ENCODE data around the gene TTC9B.
"Not testable (repeated sequence)": the region's sequence is repeated elsewhere in the genome, so short reads cannot be mapped to it uniquely, and the experiment has no call there.

Gene TTC9B

DNA sequence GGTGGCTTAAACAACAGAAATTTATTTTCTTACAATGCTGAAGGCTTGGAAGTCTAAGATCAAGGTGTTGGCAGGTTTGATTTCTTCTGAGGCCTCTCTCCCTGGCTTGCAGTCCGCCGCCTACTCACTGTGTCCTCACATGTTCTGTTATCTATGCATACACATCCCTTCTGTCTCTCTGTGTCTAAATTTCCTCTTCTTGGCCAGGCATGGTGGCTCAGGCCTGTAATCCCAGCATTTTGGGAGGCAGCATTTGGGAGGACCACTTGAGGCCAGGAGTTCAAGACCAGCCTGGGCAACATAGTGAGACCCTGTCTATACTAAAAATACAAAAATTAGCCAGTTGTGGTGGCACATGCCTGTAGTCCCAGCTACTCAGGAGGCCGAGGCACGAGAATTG, 46.9 kb downstream of the TTC9B start:
- not testable (repeated sequence) for H3K4me3 ChIP-seq (ENCODE audit: low read length); H3K9ac ChIP-seq (ENCODE audit: low read depth, low read length); H3K4me1 ChIP-seq (ENCODE audit: insufficient read depth, low read length); H3K36me3 ChIP-seq (ENCODE audit: insufficient read depth, low read depth, low read length); H3K9me3 ChIP-seq (ENCODE audit: insufficient read depth, low read depth, low read length); H3K27me3 ChIP-seq (ENCODE audit: insufficient read depth, low read length); H3K27ac ChIP-seq (ENCODE audit: low read length)

DNA sequence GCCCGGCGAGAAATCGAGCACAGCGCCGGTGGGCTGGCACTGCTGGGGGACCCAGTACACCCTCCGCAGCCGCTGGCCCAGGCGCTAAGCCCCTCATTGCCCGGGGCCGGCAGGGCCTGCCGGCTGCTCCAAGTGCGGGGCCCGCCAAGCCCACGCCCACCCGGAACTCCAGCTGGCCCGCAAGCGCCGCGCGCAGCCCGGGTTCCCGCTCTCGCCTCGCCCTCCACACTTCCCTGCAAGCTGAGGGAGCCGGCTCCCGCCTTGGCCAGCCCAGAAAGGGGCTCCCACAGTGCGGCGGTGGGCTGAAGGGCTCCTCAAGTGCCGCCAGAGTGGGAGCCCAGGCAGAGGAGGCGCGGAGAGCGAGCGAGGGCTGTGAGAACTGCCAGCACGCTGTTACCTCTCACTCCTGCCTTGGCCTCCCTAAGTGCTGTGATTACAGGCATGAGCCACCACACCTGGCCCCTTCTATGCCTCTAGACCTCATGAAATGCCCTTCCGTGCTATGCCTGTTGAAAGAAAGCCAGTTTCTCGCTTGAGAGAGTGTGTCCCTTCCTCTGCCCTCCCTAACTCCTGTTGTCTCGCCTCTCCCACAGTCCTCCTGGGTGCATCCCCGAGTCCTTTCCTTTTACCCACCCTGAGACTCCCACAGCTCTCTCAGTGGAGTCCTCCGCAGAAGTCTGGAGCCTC, 47.7 kb downstream of the TTC9B start:
- H3K9ac ChIP-seq (ENCODE audit: low read depth, low read length); H3K36me3 ChIP-seq (ENCODE audit: insufficient read depth, low read depth, low read length); H3K27ac ChIP-seq (ENCODE audit: low read length); H3K27me3 ChIP-seq (ENCODE audit: insufficient read depth, low read length); H3K4me3 ChIP-seq (ENCODE audit: low read length); H3K4me1 ChIP-seq (ENCODE audit: insufficient read depth, low read length); H3K9me3 ChIP-seq (ENCODE audit: insufficient read depth, low read depth, low read length): not testable (repeated sequence)

DNA sequence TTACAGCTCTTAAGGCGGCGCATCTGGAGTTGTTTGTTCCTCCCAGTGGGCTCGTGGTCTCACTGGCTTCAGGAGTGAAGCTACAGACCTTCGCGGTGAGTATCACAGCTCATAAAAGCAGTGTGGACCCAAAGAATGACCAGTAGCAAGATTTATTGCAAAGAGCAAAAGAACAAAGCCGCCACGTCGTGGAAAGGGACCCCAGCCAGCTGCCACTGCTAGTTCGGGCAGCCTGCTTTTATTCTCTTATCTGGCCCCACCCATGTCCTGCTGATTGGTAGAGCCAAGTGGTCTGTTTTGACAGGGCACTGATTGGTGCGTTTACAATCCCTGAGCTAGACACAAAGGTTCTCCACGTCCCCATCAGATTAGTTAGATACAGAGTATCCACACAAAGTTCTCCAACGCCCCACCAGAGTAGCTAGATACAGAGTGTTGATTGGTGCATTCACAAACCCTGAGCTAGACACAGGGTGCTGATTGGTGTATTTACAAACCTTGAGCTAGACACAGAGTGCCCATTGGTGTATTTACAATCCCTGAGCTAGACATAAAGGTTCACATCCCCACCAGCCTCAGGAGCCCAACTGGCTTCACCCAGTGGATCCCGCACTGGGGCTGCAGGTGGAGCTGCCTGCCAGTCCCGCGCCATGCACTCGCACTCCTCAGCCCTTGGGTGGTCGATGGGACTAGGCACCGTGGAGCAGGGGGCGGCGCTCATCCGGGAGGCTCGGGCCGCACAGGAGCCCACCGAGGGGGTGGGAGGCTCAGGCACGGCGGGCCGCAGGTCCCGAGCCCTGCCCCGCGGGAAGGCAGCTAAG, 48.5 kb downstream of the TTC9B start:
- not testable (repeated sequence) for H3K27me3 ChIP-seq (ENCODE audit: insufficient read depth, low read length); H3K9ac ChIP-seq (ENCODE audit: low read depth, low read length); H3K4me1 ChIP-seq (ENCODE audit: insufficient read depth, low read length); H3K4me3 ChIP-seq (ENCODE audit: low read length); H3K9me3 ChIP-seq (ENCODE audit: insufficient read depth, low read depth, low read length); H3K27ac ChIP-seq (ENCODE audit: low read length); H3K36me3 ChIP-seq (ENCODE audit: insufficient read depth, low read depth, low read length)

Data from iPS-20b (cell line).